SK-N-MC (cell line): ENCODE results near the gene SMAD9.
A peak's percentile ranks its signal among the peaks of the same experiment; 100 is the strongest.

ENCODE experiments used
- DNase-seq: peaks from one replicate; pipeline ENCODE4 v3.0.0-alpha.2; 2011; ENCODE audit warnings: low read depth, low spot score
- H3K27ac ChIP-seq: fragments of 200-600 bp; sonication (generic); 2 replicates; pipeline ENCODE4 v1.5.1; 2016; ENCODE audit warnings: mixed run types
- H3K36me3 ChIP-seq: fragments of 200-600 bp; sonication (generic); 2 replicates; pipeline ENCODE4 v1.6.1; 2017; ENCODE audit warnings: antibody characterized with exemption, low read length, mixed read lengths; ENCODE audit not compliant: insufficient read depth
- H3K4me3 ChIP-seq: fragments of 200-600 bp; sonication (generic); 2 replicates; pipeline ENCODE4 v1.5.1; 2016
- H3K9ac ChIP-seq: fragments of 200-600 bp; sonication (generic); 2 replicates; pipeline ENCODE4 v1.8.0; 2017; ENCODE audit warnings: mixed run types, mixed read lengths; ENCODE audit not compliant: insufficient read length
- H3K9me3 ChIP-seq: fragments of 200-600 bp; sonication (generic); 2 replicates; pipeline ENCODE4 v1.6.1; 2017; ENCODE audit warnings: low read depth, mild to moderate bottlenecking, antibody characterized with exemption, low read length, moderate library complexity, mixed read lengths
- EZH2 ChIP-seq: fragments of 200-600 bp; sonication (generic); IDR thresholded peaks from one replicate; pipeline ENCODE4 v1.6.1; 2017; ENCODE audit warnings: antibody characterized with exemption
- FOXP2 ChIP-seq: optimal IDR thresholded peaks from 2 replicates; pipeline ENCODE3; 2011; ENCODE audit warnings: mild to moderate bottlenecking, moderate library complexity; ENCODE audit not compliant: insufficient read depth; ENCODE audit errors: extremely low read length, control extremely low read depth
- POLR2AphosphoS5 ChIP-seq: IDR thresholded peaks from 2 replicates; pipeline ENCODE4 v1.6.1; 2012; ENCODE audit warnings: mild to moderate bottlenecking, low read depth, low read length, borderline replicate concordance

SMAD9 gene

GRCh38 chr13:36820222-36820621 is 99.8 kb downstream of the SMAD9 start:
- Histone ChIP-seq H3K36me3 (peaks cover 36% of the 10 kb centered on the region), H3K9ac (peak overlapping the region; percentile 94), H3K27ac (peak overlapping the region; percentile 4; the same call in 1 of the 2 replicates), H3K9me3 (no peaks in the 10 kb centered on the region), H3K4me3 (peak overlapping the region; percentile 86)
- TF ChIP-seq EZH2 (no peak), FOXP2 (no peak), POLR2AphosphoS5 (no peak)
- DNase-seq: no peak

- Histone ChIP-seq H3K4me3 (peak overlapping the region; percentile 86), H3K27ac (peak overlapping the region; percentile 63; the same call in 1 of the 2 replicates), H3K9me3 (no peaks in the 10 kb centered on the region), H3K9ac (peak overlapping the region; percentile 94), H3K36me3 (peaks cover 31% of the 10 kb centered on the region)
- no peak for DNase-seq
- TF ChIP-seq EZH2: no peak
These were observed 100.3 kb downstream of the SMAD9 start for GRCh38 chr13:36819739-36820090.

- no peaks in the 10 kb centered on the region for H3K9me3 ChIP-seq
- peaks cover 24% of the 10 kb centered on the region for H3K36me3 ChIP-seq
- peak within 1 kb of the TSS; percentile 63; the same call in 1 of the 2 replicates for H3K27ac ChIP-seq
- H3K9ac ChIP-seq: peak within 1 kb of the TSS; percentile 94
- TF ChIP-seq FOXP2: peak; percentile 85
- TF ChIP-seq EZH2: no peak
- TF ChIP-seq POLR2AphosphoS5: peak; percentile 88
- H3K4me3 ChIP-seq: peak within 1 kb of the TSS; percentile 86
- no peak for DNase-seq
These were observed 101.0 kb downstream of the SMAD9 start, which contains the start of gene RFXAP for GRCh38 chr13:36818804-36819738. RFXAP (plus strand) TSS chr13:36819222; CDS start chr13:36819358, 136 bp downstream.

DNA sequence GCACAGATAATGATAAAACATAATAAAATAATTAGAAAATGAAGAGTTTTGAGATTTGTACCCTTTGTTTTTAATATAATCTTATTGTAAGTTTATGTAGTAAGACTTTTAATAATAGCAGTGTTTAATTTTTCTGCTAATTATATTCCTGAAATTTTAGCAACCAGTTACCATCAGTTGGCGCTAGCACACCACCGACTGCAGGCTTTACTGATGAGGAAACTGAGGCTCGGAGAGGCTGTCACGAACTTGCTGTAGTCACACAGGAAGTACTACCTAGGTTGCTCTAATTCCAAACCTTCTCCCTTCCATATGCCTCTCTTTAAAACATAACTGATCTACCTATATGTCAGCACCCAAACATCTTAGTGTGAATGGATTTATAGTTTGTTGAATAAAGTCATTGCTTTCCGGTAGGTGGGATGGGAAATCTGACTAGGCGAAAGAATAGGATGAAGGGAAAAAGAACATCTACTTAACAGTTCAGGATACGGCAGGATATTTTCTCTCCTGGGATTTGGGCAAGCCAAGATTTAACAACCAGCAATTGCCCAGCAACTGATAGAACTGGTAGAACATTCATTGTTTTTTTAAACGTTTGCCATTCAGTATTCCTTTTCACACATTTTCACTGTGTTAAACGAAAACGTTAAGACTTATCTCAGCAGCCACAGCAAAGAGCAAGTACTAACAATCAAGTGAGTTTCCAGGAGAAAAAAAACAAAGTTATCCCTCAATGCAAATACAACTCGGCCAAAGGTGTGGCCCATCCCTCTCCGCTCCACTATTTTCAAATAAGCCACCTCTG is 101.8 kb downstream of the SMAD9 start:
- Histone ChIP-seq H3K36me3 (peaks cover 17% of the 10 kb centered on the region), H3K9ac (peak overlapping the region; percentile 94), H3K4me3 (peak overlapping the region; percentile 86), H3K27ac (peak overlapping the region; percentile 10; the same call in 1 of the 2 replicates), H3K9me3 (no peaks in the 10 kb centered on the region)
- no peak for TF ChIP-seq EZH2
- TF ChIP-seq FOXP2: no peak
- DNase-seq: no peak

DNA sequence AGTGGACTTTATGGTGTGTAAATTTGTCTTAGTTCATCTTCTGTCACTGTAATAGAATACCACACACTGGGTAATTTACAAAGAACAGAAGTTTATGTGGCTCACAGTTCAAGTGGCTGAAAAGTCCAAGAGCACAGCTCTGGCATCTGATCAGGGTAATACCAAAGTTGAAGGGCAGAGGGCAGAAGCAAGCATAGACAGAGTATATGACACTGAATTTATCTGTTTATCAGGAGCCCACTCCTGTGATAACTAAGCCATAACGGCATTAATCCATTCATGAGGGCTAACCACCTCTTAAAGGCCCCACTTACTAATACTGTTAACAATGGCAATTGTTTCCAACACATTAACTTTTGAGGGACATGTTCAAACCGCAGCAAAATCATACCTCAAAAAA is 105.0 kb downstream of the SMAD9 start:
- peak overlapping the region; percentile 78; the same call in 1 of the 2 replicates for H3K27ac ChIP-seq
- H3K4me3 ChIP-seq: no peak overlapping the region
- TF ChIP-seq FOXP2 (no peak), POLR2AphosphoS5 (no peak), EZH2 (no peak)
- no peaks in the 10 kb centered on the region for H3K36me3 ChIP-seq
- no peak for DNase-seq
- no peaks in the 10 kb centered on the region for H3K9me3 ChIP-seq
- no peak overlapping the region for H3K9ac ChIP-seq

- H3K4me3 ChIP-seq: peak overlapping the region; percentile 48
- H3K9ac ChIP-seq: no peak overlapping the region
- peak overlapping the region; percentile 78; the same call in 1 of the 2 replicates for H3K27ac ChIP-seq
- H3K9me3 ChIP-seq: no peaks in the 10 kb centered on the region
- H3K36me3 ChIP-seq: no peaks in the 10 kb centered on the region
- peak; percentile 63 for DNase-seq
- no peak for TF ChIP-seq FOXP2
These were observed 105.6 kb downstream of the SMAD9 start for GRCh38 chr13:36814465-36814864.

DNA sequence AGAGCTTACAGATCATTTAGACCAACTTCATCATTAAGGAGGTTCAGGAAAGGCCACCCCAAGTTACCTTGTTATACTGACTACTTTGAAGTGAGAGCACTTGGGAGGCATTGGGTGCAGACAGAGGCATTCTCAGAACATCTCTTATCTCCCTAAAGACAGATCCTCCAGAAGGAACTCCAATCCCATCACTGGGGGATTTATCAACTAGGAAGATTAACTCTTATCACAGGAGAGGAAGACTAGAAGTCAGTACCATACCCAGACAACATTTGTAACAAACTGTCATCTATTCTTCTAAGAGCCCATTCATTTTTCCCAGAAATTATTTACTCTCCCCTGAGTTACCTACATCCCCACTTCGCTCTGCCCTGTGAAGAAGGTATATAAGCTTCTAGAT is 106.8 kb downstream of the SMAD9 start:
- Histone ChIP-seq H3K9me3 (no peaks in the 10 kb centered on the region), H3K4me3 (no peak overlapping the region), H3K9ac (no peak overlapping the region), H3K27ac (no peak overlapping the region), H3K36me3 (no peaks in the 10 kb centered on the region)
- no peak for DNase-seq
- TF ChIP-seq EZH2 (no peak), FOXP2 (no peak), POLR2AphosphoS5 (no peak)

GRCh38 chr13:36807616-36808015 is 112.4 kb downstream of the SMAD9 start:
- DNase-seq: no peak
- no peak overlapping the region for H3K4me3 ChIP-seq
- H3K27ac ChIP-seq: no peak overlapping the region
- H3K9ac ChIP-seq: no peak overlapping the region
- TF ChIP-seq POLR2AphosphoS5 (no peak), FOXP2 (no peak), EZH2 (no peak)
- H3K36me3 ChIP-seq: no peaks in the 10 kb centered on the region
- H3K9me3 ChIP-seq: no peaks in the 10 kb centered on the region
